ENCODE results near the gene ADGRG6. TPM values are rescaled to one million over a fixed set of nuclear protein-coding genes. Genes with fewer than 3 reads are reported as not detected.

Gene ADGRG6
- polyA plus RNA-seq, 1 experiment: 25.4 TPM

GRCh38 chr6:142309426-142309825 lies 7.6 kb downstream of the ADGRG6 start:
- H3K4me3 ChIP-seq (ENCODE audit: low read depth, low read length): no peak overlapping the region
- ChIA-PET POLR2A (no interaction called here), CTCF (interaction anchor here (1.2 kb wide), 1 partner anchor 15 kb away, joined by 4 read pairs; no protein-coding TSS in a partner anchor)
- DNase-seq (ENCODE audit: low read depth): no peak
- no peaks in the 10 kb centered on the region for H3K36me3 ChIP-seq (ENCODE audit: control insufficient read depth, insufficient read depth, low read length)
- H3K27me3 ChIP-seq (ENCODE audit: control insufficient read depth, insufficient read depth, low read length): no peaks in the 10 kb centered on the region
- TF ChIP-seq CTCF (IDR thresholded peaks at IDR 0.05; ENCODE audit: insufficient read depth, low read depth, low read length): no peak

- ChIA-PET POLR2A (no interaction called here), CTCF (interaction anchor here (0.7 to 1.0 kb wide), 4 partner anchors 10 to 58 kb away, joined by 3 read pairs; no protein-coding TSS in a partner anchor)
- no peak for TF ChIP-seq CTCF (IDR thresholded peaks at IDR 0.05; ENCODE audit: insufficient read depth, low read depth, low read length)
- DNase-seq (ENCODE audit: low read depth): no peak
- Histone ChIP-seq H3K27me3 (ENCODE audit: control insufficient read depth, insufficient read depth, low read length) (no peaks in the 10 kb centered on the region), H3K4me3 (ENCODE audit: low read depth, low read length) (no peak overlapping the region), H3K36me3 (ENCODE audit: control insufficient read depth, insufficient read depth, low read length) (no peaks in the 10 kb centered on the region)
These were observed 11.5 kb downstream of the ADGRG6 start for GRCh38 chr6:142313284-142313683.

- H3K36me3 ChIP-seq (ENCODE audit: control insufficient read depth, insufficient read depth, low read length): no peaks in the 10 kb centered on the region
- H3K4me3 ChIP-seq (ENCODE audit: low read depth, low read length): no peak overlapping the region
- ChIA-PET POLR2A (no interaction called here), CTCF (no interaction called here)
- no peak for DNase-seq (ENCODE audit: low read depth)
- TF ChIP-seq CTCF (IDR thresholded peaks at IDR 0.05; ENCODE audit: insufficient read depth, low read depth, low read length): no peak
- no peaks in the 10 kb centered on the region for H3K27me3 ChIP-seq (ENCODE audit: control insufficient read depth, insufficient read depth, low read length)
These were observed 15.1 kb downstream of the ADGRG6 start for GRCh38 chr6:142316791-142317368.

- CTCF ChIA-PET: no interaction called here
- Histone ChIP-seq H3K27me3 (ENCODE audit: control insufficient read depth, insufficient read depth, low read length) (no peaks in the 10 kb centered on the region), H3K36me3 (ENCODE audit: control insufficient read depth, insufficient read depth, low read length) (no peaks in the 10 kb centered on the region), H3K4me3 (ENCODE audit: low read depth, low read length) (no peak overlapping the region)
- no peak for TF ChIP-seq CTCF (IDR thresholded peaks at IDR 0.05; ENCODE audit: insufficient read depth, low read depth, low read length)
- POLR2A ChIA-PET: no interaction called here
- DNase-seq (ENCODE audit: low read depth): no peak
These were observed 16.9 kb downstream of the ADGRG6 start for GRCh38 chr6:142318714-142319113.

- no peak for TF ChIP-seq CTCF (IDR thresholded peaks at IDR 0.05; ENCODE audit: insufficient read depth, low read depth, low read length)
- CTCF ChIA-PET: no interaction called here
- H3K27me3 ChIP-seq (ENCODE audit: control insufficient read depth, insufficient read depth, low read length): no peaks in the 10 kb centered on the region
- no peak for DNase-seq (ENCODE audit: low read depth)
- H3K4me3 ChIP-seq (ENCODE audit: low read depth, low read length): no peak overlapping the region
- no peaks in the 10 kb centered on the region for H3K36me3 ChIP-seq (ENCODE audit: control insufficient read depth, insufficient read depth, low read length)
- POLR2A ChIA-PET: interaction anchor here (0.6 kb wide), 1 partner anchor 73 kb away, joined by 3 read pairs; no protein-coding TSS in a partner anchor
These were observed 18.6 kb downstream of the ADGRG6 start for GRCh38 chr6:142320366-142320765.

All from BJ (cell line).